Mesothelial cell of epicardium (in vitro differentiated cells): ENCODE results near the gene DNAH6. TPM values are rescaled to one million over a fixed set of nuclear protein-coding genes. Genes with fewer than 3 reads are reported as not detected.

Experiments used
- DNase-seq, 2 experiments: peaks; one replicate each; pipeline ENCODE4 v3.0.0; 2021; ENCODE audit warnings: low spot score in 2 of 2; ENCODE audit not compliant: unreplicated experiment in 2 of 2
- H3K27ac Mint-ChIP-seq: 2 replicates; pipeline ENCODE4 v1.8.0; 2021; ENCODE audit warnings: mixed read lengths
- H3K27me3 Mint-ChIP-seq: 2 replicates; pipeline ENCODE4 v1.8.0; 2021; ENCODE audit warnings: low read depth, mixed read lengths
- H3K36me3 Mint-ChIP-seq: 2 replicates; pipeline ENCODE4 v1.8.0; 2021; ENCODE audit warnings: mixed read lengths
- H3K4me1 Mint-ChIP-seq: 2 replicates; pipeline ENCODE4 v1.8.0; 2021; ENCODE audit warnings: mixed read lengths
- H3K4me3 Mint-ChIP-seq: 2 replicates; pipeline ENCODE4 v1.8.0; 2021; ENCODE audit warnings: mild to moderate bottlenecking, moderate library complexity, mixed read lengths
- H3K9me3 Mint-ChIP-seq: 2 replicates; pipeline ENCODE4 v1.8.0; 2021; ENCODE audit warnings: mixed read lengths
- CTCF ChIP-seq: fragments of 200-600 bp; sonication (generic); IDR thresholded peaks from one replicate; pipeline ENCODE4 v1.5.0; 2021; ENCODE audit warnings: antibody characterized with exemption; ENCODE audit not compliant: unreplicated experiment
- total RNA-seq: library from RNA; stranded (reverse); gene quantifications from 3 replicates; pipeline ENCODE4 v1.2.1, GENCODE V29; 2021

The DNAH6 gene
- total RNA-seq, 1 donor from 2014 or later: 0.54 TPM

- Mint-ChIP-seq H3K27ac (no peak overlapping the region), H3K36me3 (no peaks in the 10 kb centered on the region), H3K4me1 (no peaks in the 10 kb centered on the region), H3K4me3 (no peak overlapping the region), H3K27me3 (peaks cover 61% of the 10 kb centered on the region), H3K9me3 (peaks cover 4% of the 10 kb centered on the region)
- DNase-seq: no peak
- TF ChIP-seq CTCF: no peak
Measured at GRCh38 chr2:84855731-84856130, 339.4 kb downstream of the DNAH6 start.

- Mint-ChIP-seq H3K9me3 (peaks cover 4% of the 10 kb centered on the region), H3K27me3 (peaks cover 63% of the 10 kb centered on the region), H3K4me3 (no peak overlapping the region)
Measured at GRCh38 chr2:84856787-84857186, 340.5 kb downstream of the DNAH6 start.

GRCh38 chr2:84857566-84857965 lies 341.3 kb downstream of the DNAH6 start:
- Mint-ChIP-seq H3K27ac (no peak overlapping the region), H3K36me3 (no peaks in the 10 kb centered on the region), H3K27me3 (peaks cover 65% of the 10 kb centered on the region), H3K4me1 (no peaks in the 10 kb centered on the region), H3K9me3 (peaks cover 4% of the 10 kb centered on the region), H3K4me3 (no peak overlapping the region)
- no peak for TF ChIP-seq CTCF
- DNase-seq: no peak

More at GRCh38 chr2:84856787-84857186, 340.5 kb downstream of the DNAH6 start:
- Mint-ChIP-seq H3K27ac (no peak overlapping the region), H3K36me3 (no peaks in the 10 kb centered on the region), H3K4me1 (no peaks in the 10 kb centered on the region)
- no peak for DNase-seq
- TF ChIP-seq CTCF: no peak

GRCh38 chr2:84858123-84858522 lies 341.8 kb downstream of the DNAH6 start:
- Mint-ChIP-seq H3K27ac (no peak overlapping the region), H3K9me3 (peaks cover 2% of the 10 kb centered on the region), H3K4me1 (no peaks in the 10 kb centered on the region), H3K4me3 (no peak overlapping the region), H3K27me3 (peaks cover 66% of the 10 kb centered on the region), H3K36me3 (no peaks in the 10 kb centered on the region)
- no peak for TF ChIP-seq CTCF
- DNase-seq: no peak

GRCh38 chr2:84858937-84859336 lies 342.6 kb downstream of the DNAH6 start:
- Mint-ChIP-seq H3K9me3 (no peaks in the 10 kb centered on the region), H3K4me3 (no peak overlapping the region), H3K27ac (no peak overlapping the region), H3K27me3 (peaks cover 63% of the 10 kb centered on the region), H3K4me1 (no peaks in the 10 kb centered on the region), H3K36me3 (no peaks in the 10 kb centered on the region)
- TF ChIP-seq CTCF: no peak
- DNase-seq: no peak

GRCh38 chr2:84861539-84861938 lies 345.2 kb downstream of the DNAH6 start:
- H3K4me1 Mint-ChIP-seq: no peaks in the 10 kb centered on the region
- H3K27me3 Mint-ChIP-seq: peaks cover 56% of the 10 kb centered on the region
- no peaks in the 10 kb centered on the region for H3K9me3 Mint-ChIP-seq
- H3K36me3 Mint-ChIP-seq: no peaks in the 10 kb centered on the region
- TF ChIP-seq CTCF: no peak
- DNase-seq: no peak
- H3K4me3 Mint-ChIP-seq: no peak overlapping the region
- no peak overlapping the region for H3K27ac Mint-ChIP-seq
